GM13977 (cell line): ENCODE data around the gene IKZF1.

Experiments used
- DNase-seq: peaks from one replicate; pipeline ENCODE4 v3.0.0; 2012; ENCODE audit warnings: low spot score
- in situ Hi-C: fragments of 300-500 bp; cut with MboI; formaldehyde crosslinking; loops from one replicate; pipeline ENCODE4 v1.12.0; 2022; ENCODE audit warnings: low sequenced_read_pairs, low pct_unique_long_range_greater_than_20kb, mixed read lengths, inconsistent platforms; ENCODE audit not compliant: unreplicated experiment
- TF ChIP-seq, protein P1 (sequence below): IDR thresholded peaks from 2 replicates; pipeline ENCODE4 v1.5.1; 2012; ENCODE audit warnings: mild to moderate bottlenecking, control low read depth; ENCODE audit not compliant: insufficient read depth; ENCODE audit errors: extremely low read depth, missing control alignments

Gene IKZF1

GRCh38 chr7:50304129-50304910, at the start of gene IKZF1:
IKZF1 (plus strand) TSS chr7:50304716; CDS start chr7:50319062, 14,346 bp downstream.
- in situ Hi-C loops = loop anchor here (10.0 kb wide), 2 partner anchors 60 to 110 kb away; no protein-coding TSS in a partner anchor
- peak; percentile 55 for DNase-seq
- TF ChIP-seq, protein P1, sequence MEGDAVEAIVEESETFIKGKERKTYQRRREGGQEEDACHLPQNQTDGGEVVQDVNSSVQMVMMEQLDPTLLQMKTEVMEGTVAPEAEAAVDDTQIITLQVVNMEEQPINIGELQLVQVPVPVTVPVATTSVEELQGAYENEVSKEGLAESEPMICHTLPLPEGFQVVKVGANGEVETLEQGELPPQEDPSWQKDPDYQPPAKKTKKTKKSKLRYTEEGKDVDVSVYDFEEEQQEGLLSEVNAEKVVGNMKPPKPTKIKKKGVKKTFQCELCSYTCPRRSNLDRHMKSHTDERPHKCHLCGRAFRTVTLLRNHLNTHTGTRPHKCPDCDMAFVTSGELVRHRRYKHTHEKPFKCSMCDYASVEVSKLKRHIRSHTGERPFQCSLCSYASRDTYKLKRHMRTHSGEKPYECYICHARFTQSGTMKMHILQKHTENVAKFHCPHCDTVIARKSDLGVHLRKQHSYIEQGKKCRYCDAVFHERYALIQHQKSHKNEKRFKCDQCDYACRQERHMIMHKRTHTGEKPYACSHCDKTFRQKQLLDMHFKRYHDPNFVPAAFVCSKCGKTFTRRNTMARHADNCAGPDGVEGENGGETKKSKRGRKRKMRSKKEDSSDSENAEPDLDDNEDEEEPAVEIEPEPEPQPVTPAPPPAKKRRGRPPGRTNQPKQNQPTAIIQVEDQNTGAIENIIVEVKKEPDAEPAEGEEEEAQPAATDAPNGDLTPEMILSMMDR = peak; percentile 25

DNA sequence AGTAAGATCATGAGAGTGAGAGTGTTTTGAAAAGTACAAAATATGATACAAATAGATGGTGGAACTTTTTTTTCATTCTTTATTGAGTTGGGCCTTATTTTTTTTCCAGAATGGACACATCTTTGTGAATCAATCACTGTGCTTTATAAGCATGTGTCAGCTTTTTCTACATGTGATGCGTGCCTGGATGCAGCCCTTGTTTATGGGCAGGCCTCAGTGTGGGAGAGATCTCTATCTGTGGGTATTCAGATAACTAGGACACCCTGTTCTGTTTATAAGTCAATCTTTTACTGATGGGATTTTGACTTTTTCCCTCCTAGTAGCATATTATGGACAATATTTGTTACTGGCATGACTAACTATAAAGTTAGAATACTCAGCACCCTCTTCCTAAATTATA, 42.9 kb upstream of the IKZF1 start:
- TF ChIP-seq, protein P1 = no peak
- DNase-seq = no peak
- in situ Hi-C loops = no loop called here

DNA sequence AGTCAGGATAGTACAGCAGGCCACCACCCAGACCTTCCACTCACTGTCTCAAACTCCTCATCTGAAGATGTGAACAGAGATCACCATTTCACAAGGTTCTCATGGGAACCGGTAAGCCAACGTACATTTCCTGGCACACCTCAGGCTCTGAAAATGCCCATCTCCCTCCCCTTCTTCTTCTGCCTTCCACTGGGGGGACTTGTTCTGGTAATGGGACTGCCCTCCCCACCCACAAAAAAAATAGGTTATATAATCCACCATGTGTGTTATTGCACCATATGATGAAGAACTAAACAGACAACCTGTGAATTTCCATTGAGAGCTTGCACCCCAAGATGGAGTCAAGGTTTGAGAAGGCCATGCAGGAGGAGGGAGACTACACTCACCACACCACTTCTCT, 42.1 kb upstream of the IKZF1 start:
- no peak for DNase-seq
- in situ Hi-C loops = no loop called here
- TF ChIP-seq, protein P1 = no peak

DNA sequence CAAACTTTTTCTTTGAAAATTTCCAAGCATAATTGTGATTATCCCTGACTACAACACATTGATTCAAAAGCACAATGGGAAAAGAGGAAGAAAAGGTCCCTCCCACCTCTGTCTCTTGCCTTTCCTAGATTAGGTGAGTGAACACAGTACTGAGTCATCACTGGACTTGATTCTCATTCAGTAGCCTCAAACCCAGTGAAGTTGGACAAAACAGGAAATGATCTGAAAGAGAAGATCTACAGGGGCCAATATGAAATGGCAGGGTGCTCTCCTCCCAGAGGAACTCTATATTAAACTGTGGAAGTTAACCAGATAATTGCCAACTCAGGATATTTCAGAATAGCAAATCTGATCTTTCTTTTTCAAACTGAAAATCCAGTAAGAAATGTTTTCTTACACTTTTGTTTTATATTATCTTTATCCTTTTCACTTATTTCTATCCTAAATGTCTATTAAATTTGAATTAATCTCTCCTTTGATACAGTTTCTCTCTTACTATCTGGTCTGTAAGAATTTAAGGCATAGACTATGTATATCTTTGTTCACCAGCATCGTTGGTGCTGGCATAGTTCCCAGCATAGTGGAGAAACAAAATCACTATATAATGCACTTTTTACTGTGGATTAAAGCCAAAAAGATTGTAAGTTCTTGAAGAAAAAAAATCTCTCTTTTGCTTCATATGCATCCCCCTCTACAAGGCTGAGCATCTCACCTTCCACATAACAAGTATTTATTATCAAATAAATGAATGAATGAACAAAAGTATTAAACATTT, 41.4 kb upstream of the IKZF1 start:
- peak; percentile 32 for DNase-seq
- in situ Hi-C loops = no loop called here
- TF ChIP-seq, protein P1 = no peak

GRCh38 chr7:50264908-50265307, 39.6 kb upstream of the IKZF1 start:
- TF ChIP-seq, protein P1 = no peak
- in situ Hi-C loops = no loop called here
- DNase-seq = no peak

DNA sequence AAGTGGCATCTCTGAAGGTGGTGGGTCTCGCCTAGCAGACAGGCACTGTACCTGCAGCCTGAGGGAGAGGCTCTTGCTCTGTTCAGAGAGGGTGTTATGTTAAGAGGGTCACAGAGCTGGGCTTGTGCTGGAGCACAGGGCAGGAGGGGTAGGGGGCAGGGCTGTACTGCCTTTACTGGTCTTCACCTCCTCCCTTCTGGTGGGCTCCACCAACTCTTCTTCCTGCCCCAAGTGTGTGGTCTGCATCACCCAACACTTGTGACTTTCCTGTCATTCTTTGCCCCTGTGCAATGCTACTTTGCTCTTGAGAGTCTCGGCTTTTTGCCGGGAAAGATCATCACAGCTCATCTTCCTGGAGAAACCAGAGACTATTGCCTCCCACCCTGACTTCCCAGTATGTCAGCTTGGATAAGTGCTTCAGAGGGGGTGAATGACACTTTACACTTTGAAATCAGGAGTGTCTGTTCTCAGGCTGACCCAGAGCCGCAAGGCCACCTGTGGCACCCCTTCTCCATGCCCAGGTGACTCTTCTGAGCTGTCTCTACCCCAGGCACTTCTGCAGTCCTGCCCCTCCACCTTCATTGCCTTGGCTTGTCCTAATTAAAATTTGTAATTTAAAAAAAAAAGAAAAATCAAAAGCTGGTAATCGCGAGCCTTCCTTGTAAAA, 38.4 kb upstream of the IKZF1 start:
- TF ChIP-seq, protein P1 = no peak
- no peak for DNase-seq
- in situ Hi-C loops = no loop called here
